ENCODE results near the gene ATIC. TPM values are rescaled to one million over a fixed set of nuclear protein-coding genes. Genes with fewer than 3 reads are reported as not detected.

Gene ATIC
- total and polyA plus RNA-seq, 2 of the 8 experiments (the other 6 are each of a cell fraction or from before 2014, with no cell fraction given): 139 to 319 TPM

DNA sequence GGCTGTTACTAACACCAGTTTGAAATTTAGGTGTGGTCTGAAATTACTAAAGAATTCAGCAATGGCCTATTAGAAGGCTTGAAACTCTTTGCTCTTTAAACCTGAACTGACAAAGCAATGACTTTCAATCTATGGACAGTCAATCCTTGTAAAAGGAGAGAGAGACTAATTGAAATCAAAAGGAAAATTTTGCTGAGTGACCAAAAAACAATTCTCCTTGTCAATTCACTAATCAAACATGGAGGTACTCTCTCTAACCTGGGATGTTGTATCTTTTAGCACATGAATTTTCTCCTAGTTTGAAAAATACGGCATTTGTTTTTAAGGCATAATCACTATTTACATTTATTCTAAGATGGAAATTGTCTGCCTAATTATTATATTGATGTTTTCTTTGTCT lies 49.6 kb upstream of the ATIC start:
- H3K23me2 ChIP-seq (ENCODE audit: low read depth, low read length): no peaks in the 10 kb centered on the region
- no peak overlapping the region for H3K9ac ChIP-seq (replicated peaks in 1 of 4; ENCODE audit: extremely low read depth in 1 of 4, low read depth in 3 of 4, low read length in 3 of 4)
- no peak overlapping the region for H3K56ac ChIP-seq (replicated peaks; ENCODE audit: insufficient read length, low read depth, low read length)
- H2BK12ac ChIP-seq (ENCODE audit: low read depth, low read length): no peak overlapping the region
- DNase-seq (ENCODE audit: low read depth in 1 of 2, low spot score in 2 of 2) (no peak), FAIRE-seq (no peak)
- H3K36me3 ChIP-seq (ENCODE audit: control insufficient read depth in 2 of 4, insufficient read depth in 4 of 4, low read length in 3 of 4): no peaks in the 10 kb centered on the region
- no peaks in the 10 kb centered on the region for H3K79me1 ChIP-seq (ENCODE audit: low read depth, low read length)
- H4K5ac ChIP-seq (ENCODE audit: insufficient read length, low read depth, low read length): no peak overlapping the region
- H2BK15ac ChIP-seq (ENCODE audit: low read length): no peak overlapping the region
- H3K18ac ChIP-seq (ENCODE audit: extremely low read depth, low read length): no peak overlapping the region
- no peak overlapping the region for H3K27ac ChIP-seq (ENCODE audit: low read depth, low read length)
- no peaks in the 10 kb centered on the region for H3K79me2 ChIP-seq (ENCODE audit: control insufficient read depth in 1 of 2, insufficient read depth in 2 of 2, low read length in 2 of 2)
- no peak overlapping the region for H3K4ac ChIP-seq (replicated peaks; ENCODE audit: insufficient read length, low read depth, low read length)
- H3K14ac ChIP-seq (ENCODE audit: insufficient read length): no peak overlapping the region
- ChIA-PET CTCF (ENCODE audit: partially characterized antibody) (no interaction called here), POLR2A (ENCODE audit: partially characterized antibody) (interaction anchor here (0.6 kb wide), 1 partner anchor 156 kb away, joined by 3 read pairs; no protein-coding TSS in a partner anchor)
- H4K20me1 ChIP-seq (replicated peaks in 1 of 2; ENCODE audit: control insufficient read depth in 1 of 2, insufficient read depth in 2 of 2, low read length in 2 of 2): no peaks in the 10 kb centered on the region
- H3K4me3 ChIP-seq (ENCODE audit: extremely low read depth in 1 of 4, insufficient read depth in 2 of 4, low read depth in 3 of 4, low read length in 4 of 4): no peak overlapping the region
- 100% methylated on average over 1 of the region's 1 CpG; no CpG with 5 or more reads in 1 of the 2 experiments for WGBS, 2 experiments (ENCODE audit: extremely low coverage in 1 of 2, insufficient coverage in 1 of 2, insufficient read length in 1 of 2, insufficient replicate concordance in 2 of 2, low coverage in 1 of 2, low lambda C conversion rate in 2 of 2, missing lambda C conversion rate in 1 of 2)
- H2AK5ac ChIP-seq (ENCODE audit: low read depth, low read length): no peak overlapping the region
- no peak overlapping the region for H2BK5ac ChIP-seq (ENCODE audit: low read depth, low read length)
- H2BK20ac ChIP-seq (ENCODE audit: low read length): no peak overlapping the region
- no peaks in the 10 kb centered on the region for H3K9me3 ChIP-seq (ENCODE audit: insufficient read depth in 2 of 2, low read depth in 1 of 2, low read length in 1 of 2)
- H3K4me1 ChIP-seq (replicated peaks in 1 of 4; ENCODE audit: control insufficient read depth in 3 of 4, insufficient read depth in 4 of 4, low read length in 3 of 4): no peaks in the 10 kb centered on the region
- no peak overlapping the region for H2BK120ac ChIP-seq (replicated peaks; ENCODE audit: low read depth, low read length)
- no peak overlapping the region for H2AFZ ChIP-seq (ENCODE audit: low read length)
- no peak overlapping the region for H4K8ac ChIP-seq (ENCODE audit: extremely low read depth, insufficient read depth, low read length)
- H3K4me2 ChIP-seq (ENCODE audit: insufficient read depth in 1 of 2, low read depth in 2 of 2, low read length in 2 of 2): no peak overlapping the region
- H3K23ac ChIP-seq (ENCODE audit: insufficient read length): no peak overlapping the region
- H3K27me3 ChIP-seq (replicated peaks in 1 of 4; ENCODE audit: control insufficient read depth in 3 of 4, extremely low read depth in 1 of 4, insufficient read depth in 3 of 4, low read length in 3 of 4): no peaks in the 10 kb centered on the region
- H4K91ac ChIP-seq (replicated peaks; ENCODE audit: insufficient read length, low read length): no peak overlapping the region
- TF ChIP-seq E2F6 (IDR thresholded peaks at IDR 0.05) (no peak), EZH2 (IDR thresholded peaks at IDR 0.05; ENCODE audit: low read depth, low read length, severe bottlenecking) (no peak), JUN (IDR thresholded peaks at IDR 0.05; ENCODE audit: low read depth, low read length) (no peak), CBX5 (IDR thresholded peaks at IDR 0.05; ENCODE audit: low read depth, low read length) (no peak), RXRA (IDR thresholded peaks at IDR 0.05; ENCODE audit: insufficient read depth, low read depth, low read length) (no peak), BRCA1 (IDR thresholded peaks at IDR 0.05; ENCODE audit: low read depth, low read length) (no peak), KDM4A (IDR thresholded peaks at IDR 0.05; ENCODE audit: low read depth, low read length, severe bottlenecking) (no peak), POLR2AphosphoS5 (IDR thresholded peaks at IDR 0.05; ENCODE audit: low read depth, low read length) (no peak), ZNF274 (IDR thresholded peaks at IDR 0.05; ENCODE audit: borderline replicate concordance, extremely low read depth, low read length) (no peak), TAF1 (IDR thresholded peaks at IDR 0.05; ENCODE audit: low read depth, low read length) (no peak), SUZ12 (IDR thresholded peaks at IDR 0.05; ENCODE audit: low read length) (no peak), CEBPB (IDR thresholded peaks at IDR 0.05; ENCODE audit: low read depth, low read length) (no peak), POLR2A (IDR thresholded peaks at IDR 0.05; ENCODE audit: control extremely low read depth in 1 of 2, low read depth in 2 of 2, low read length in 2 of 2) (no peak), CBX8 (IDR thresholded peaks at IDR 0.05; ENCODE audit: borderline replicate concordance, low read depth, low read length) (no peak), KDM5A (IDR thresholded peaks at IDR 0.05; ENCODE audit: low read length) (no peak), SP2 (IDR thresholded peaks at IDR 0.05; ENCODE audit: low read length) (no peak)
